Mesenchymal stem cell (in vitro differentiated cells and primary cell): ENCODE results near the gene STXBP4.

Source experiments
- DNase-seq: peaks from one replicate; pipeline ENCODE4 v3.0.0-alpha.2; 2013
- H2AFZ ChIP-seq: one replicate; pipeline ENCODE4 v1.6.1; 2013; ENCODE audit warnings: low read depth, mild to moderate bottlenecking, control low read depth, inconsistent platforms, low read length, moderate library complexity
- H2AK5ac ChIP-seq: 2 replicates; pipeline ENCODE4 v1.6.1; 2013; ENCODE audit warnings: low read length, moderate library complexity, mild to moderate bottlenecking, inconsistent platforms; ENCODE audit not compliant: severe bottlenecking
- H2BK120ac ChIP-seq: one replicate; pipeline ENCODE4 v1.6.1; 2013; ENCODE audit warnings: low read depth, mild to moderate bottlenecking, inconsistent platforms, low read length, moderate library complexity
- H2BK12ac ChIP-seq, 2 experiments: one replicate each; pipeline ENCODE4 v1.6.1; 2013; ENCODE audit warnings: inconsistent platforms in 2 of 2, low read length in 2 of 2, mild to moderate bottlenecking in 2 of 2, moderate library complexity in 2 of 2, control low read depth in 1 of 2
- H2BK15ac ChIP-seq: one replicate; pipeline ENCODE4 v1.6.1; 2013; ENCODE audit warnings: mild to moderate bottlenecking, low read depth, inconsistent platforms; ENCODE audit not compliant: poor library complexity, severe bottlenecking
- H2BK5ac ChIP-seq: 2 replicates; pipeline ENCODE4 v1.6.1; 2013; ENCODE audit warnings: low read depth, mild to moderate bottlenecking, low read length, control low read depth, inconsistent platforms; ENCODE audit not compliant: poor library complexity, severe bottlenecking
- H3K14ac ChIP-seq, 2 experiments: one replicate each; pipeline ENCODE4 v1.6.1; 2013; ENCODE audit warnings: inconsistent platforms in 2 of 2, low read length in 2 of 2, control low read depth in 1 of 2, mild to moderate bottlenecking in 1 of 2, moderate library complexity in 1 of 2
- H3K18ac ChIP-seq, 2 experiments: one replicate each; pipeline ENCODE4 v1.6.1; 2013; ENCODE audit warnings: inconsistent platforms in 2 of 2, low read length in 2 of 2, control low read depth in 1 of 2, low read depth in 1 of 2, mild to moderate bottlenecking in 1 of 2
- H3K23ac ChIP-seq, 2 experiments: one replicate each; pipeline ENCODE4 v1.6.1; 2013; ENCODE audit warnings: inconsistent platforms in 2 of 2, low read length in 2 of 2, mild to moderate bottlenecking in 2 of 2, moderate library complexity in 2 of 2, control low read depth in 1 of 2
- H3K27ac ChIP-seq: 2 replicates; pipeline ENCODE4 v1.5.1; 2013; ENCODE audit warnings: mild to moderate bottlenecking, moderate library complexity, low read length, control low read depth, inconsistent platforms; ENCODE audit not compliant: poor library complexity, severe bottlenecking
- H3K27me3 ChIP-seq, 2 experiments: 2 replicates each; pipeline versions ENCODE4 v1.6.1 to v1.7.0; 2013; ENCODE audit warnings: low read length in 2 of 2, mild to moderate bottlenecking in 2 of 2, moderate library complexity in 2 of 2, control low read depth in 1 of 2, inconsistent platforms in 1 of 2; ENCODE audit not compliant: control insufficient read depth in 1 of 2, insufficient read depth in 1 of 2
- H3K36me3 ChIP-seq, 2 experiments: 2 replicates each; pipeline versions ENCODE4 v1.6.1 to v1.7.0; 2013; ENCODE audit warnings: low read length in 2 of 2, control low read depth in 1 of 2, inconsistent platforms in 1 of 2, low read depth in 1 of 2, mild to moderate bottlenecking in 1 of 2; ENCODE audit not compliant: insufficient read depth in 2 of 2, control insufficient read depth in 1 of 2
- H3K4ac ChIP-seq, 2 experiments: one replicate each; pipeline ENCODE4 v1.6.1; 2013; ENCODE audit warnings: inconsistent platforms in 2 of 2, low read length in 2 of 2, mild to moderate bottlenecking in 2 of 2, moderate library complexity in 2 of 2, control low read depth in 1 of 2, low read depth in 1 of 2
- H3K4me1 ChIP-seq: 2 replicates; pipeline ENCODE4 v1.6.1; 2013; ENCODE audit warnings: low read depth, low read length, control low read depth; ENCODE audit not compliant: control insufficient read depth, insufficient read depth
- H3K4me2 ChIP-seq: 2 replicates; pipeline ENCODE4 v1.6.1; 2013; ENCODE audit warnings: low read length, mild to moderate bottlenecking, inconsistent platforms; ENCODE audit not compliant: poor library complexity, severe bottlenecking
- H3K4me3 ChIP-seq, 2 experiments: 2 replicates each; pipeline versions ENCODE4 v1.5.1 to v1.7.0; 2013; ENCODE audit warnings: low read length in 2 of 2, mild to moderate bottlenecking in 2 of 2, control low read depth in 1 of 2, low read depth in 1 of 2; ENCODE audit not compliant: insufficient read depth in 1 of 2
- H3K79me1 ChIP-seq: replicated peaks from 2 replicates; pipeline ENCODE4 v1.6.1; 2013; ENCODE audit warnings: mild to moderate bottlenecking, control low read depth, low read length, inconsistent platforms; ENCODE audit not compliant: poor library complexity, severe bottlenecking
- H3K9ac ChIP-seq: 2 replicates; pipeline ENCODE4 v1.7.0; 2013; ENCODE audit warnings: mild to moderate bottlenecking, low read length, moderate library complexity
- H3K9me3 ChIP-seq: 2 replicates; pipeline ENCODE4 v1.7.0; 2013; ENCODE audit warnings: mild to moderate bottlenecking, low read length; ENCODE audit not compliant: control insufficient read depth
- H4K8ac ChIP-seq: one replicate; pipeline ENCODE4 v1.6.1; 2013; ENCODE audit warnings: inconsistent platforms, mild to moderate bottlenecking, low read length, moderate library complexity
- H4K91ac ChIP-seq: one replicate; pipeline ENCODE4 v1.6.1; 2013; ENCODE audit warnings: mild to moderate bottlenecking, low read length, inconsistent platforms
- WGBS: methylation state at CpG from one replicate; pipeline ENCODE4 v1.1.7; 2013; ENCODE audit warnings: mixed read lengths; 5-methylcytosine and 5-hydroxymethylcytosine counted together

The STXBP4 gene

GRCh38 chr17:55163408-55163807 is 194.8 kb downstream of the STXBP4 start:
- H3K18ac ChIP-seq = no peak overlapping the region
- no peak overlapping the region for H4K8ac ChIP-seq
- no peak overlapping the region for H3K9ac ChIP-seq
- no peak overlapping the region for H4K91ac ChIP-seq
- no peak for DNase-seq
- H3K36me3 ChIP-seq = no peaks in the 10 kb centered on the region
- H3K79me1 ChIP-seq = no peaks in the 10 kb centered on the region
- no peaks in the 10 kb centered on the region for H3K27me3 ChIP-seq
- no peak overlapping the region for H2BK15ac ChIP-seq
- H3K4me3 ChIP-seq = no peak overlapping the region
- no peak overlapping the region for H2BK12ac ChIP-seq
- H2BK120ac ChIP-seq = no peak overlapping the region
- H2AK5ac ChIP-seq = no peak overlapping the region
- no peak overlapping the region for H3K23ac ChIP-seq
- peaks cover 5% of the 10 kb centered on the region for H3K4me1 ChIP-seq
- H2AFZ ChIP-seq = no peak overlapping the region
- no peak overlapping the region for H3K14ac ChIP-seq
- no peak overlapping the region for H3K27ac ChIP-seq
- H3K4me2 ChIP-seq = no peak overlapping the region
- no peak overlapping the region for H2BK5ac ChIP-seq
- H3K4ac ChIP-seq = no peak overlapping the region
- 61% methylated on average over 3 of the region's 3 CpGs for WGBS
- H3K9me3 ChIP-seq = no peaks in the 10 kb centered on the region

DNA sequence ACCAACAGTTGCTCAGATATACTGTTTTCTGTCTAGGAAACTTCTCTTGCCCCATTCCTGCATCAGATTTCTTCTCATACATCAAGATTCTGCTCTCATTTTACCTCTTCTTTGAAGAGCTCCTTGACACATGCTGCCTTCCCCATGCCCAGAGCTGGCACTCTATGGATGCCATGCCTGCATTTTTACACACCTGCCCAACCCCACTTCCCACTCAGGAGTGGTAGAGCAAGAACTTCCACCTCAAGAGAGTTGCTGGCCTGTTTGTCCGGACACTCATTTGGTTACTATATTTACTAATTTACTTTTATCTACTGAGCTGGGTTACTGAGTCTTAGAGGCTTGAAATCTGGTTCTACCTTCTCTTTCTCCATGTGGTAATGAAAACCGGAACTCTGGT is 197.9 kb downstream of the STXBP4 start:
- no peak overlapping the region for H2AFZ ChIP-seq
- H3K4ac ChIP-seq = no peak overlapping the region
- H3K14ac ChIP-seq = no peak overlapping the region
- no peak for DNase-seq
- no peak overlapping the region for H3K18ac ChIP-seq
- no peak overlapping the region for H3K9ac ChIP-seq
- peaks cover 2% of the 10 kb centered on the region for H3K79me1 ChIP-seq
- H3K4me1 ChIP-seq = no peaks in the 10 kb centered on the region
- H2AK5ac ChIP-seq = no peak overlapping the region
- H2BK15ac ChIP-seq = no peak overlapping the region
- no peak overlapping the region for H2BK5ac ChIP-seq
- H3K36me3 ChIP-seq = no peaks in the 10 kb centered on the region
- H3K9me3 ChIP-seq = no peaks in the 10 kb centered on the region
- H3K27me3 ChIP-seq = no peaks in the 10 kb centered on the region
- H3K4me3 ChIP-seq = no peak overlapping the region
- no peak overlapping the region for H4K8ac ChIP-seq
- no peak overlapping the region for H2BK120ac ChIP-seq
- no peak overlapping the region for H3K4me2 ChIP-seq
- H2BK12ac ChIP-seq = no peak overlapping the region
- H3K23ac ChIP-seq = no peak overlapping the region
- no peak overlapping the region for H4K91ac ChIP-seq
- H3K27ac ChIP-seq = no peak overlapping the region
- 90% methylated on average over 1 of the region's 2 CpGs for WGBS

GRCh38 chr17:55167024-55167725 is 198.6 kb downstream of the STXBP4 start:
- Histone ChIP-seq H3K23ac (no peak overlapping the region), H3K9ac (no peak overlapping the region), H2AFZ (no peak overlapping the region), H2BK12ac (no peak overlapping the region), H2BK15ac (no peak overlapping the region), H3K14ac (no peak overlapping the region), H3K18ac (no peak overlapping the region), H3K4ac (no peak overlapping the region), H3K79me1 (peaks cover 2% of the 10 kb centered on the region), H2AK5ac (no peak overlapping the region), H3K27ac (no peak overlapping the region), H4K8ac (no peak overlapping the region), H4K91ac (no peak overlapping the region), H3K4me3 (no peak overlapping the region), H3K9me3 (no peaks in the 10 kb centered on the region), H3K4me1 (no peaks in the 10 kb centered on the region), H3K27me3 (no peaks in the 10 kb centered on the region), H3K36me3 (no peaks in the 10 kb centered on the region), H2BK120ac (no peak overlapping the region), H3K4me2 (no peak overlapping the region), H2BK5ac (no peak overlapping the region)
- DNase-seq = no peak
- 33% methylated on average over 1 of the region's 2 CpGs for WGBS

GRCh38 chr17:55168958-55169687 is 200.6 kb downstream of the STXBP4 start:
- H3K4me1 ChIP-seq = no peaks in the 10 kb centered on the region
- H2AK5ac ChIP-seq = no peak overlapping the region
- no peak overlapping the region for H3K4me2 ChIP-seq
- H3K14ac ChIP-seq = no peak overlapping the region
- WGBS = 92% methylated on average over 3 of the region's 5 CpGs
- H3K27me3 ChIP-seq = no peaks in the 10 kb centered on the region
- no peak overlapping the region for H3K23ac ChIP-seq
- H3K9ac ChIP-seq = no peak overlapping the region
- H3K9me3 ChIP-seq = peaks cover 6% of the 10 kb centered on the region
- H2BK5ac ChIP-seq = no peak overlapping the region
- no peak for DNase-seq
- H2BK120ac ChIP-seq = no peak overlapping the region
- H3K4me3 ChIP-seq = no peak overlapping the region
- no peak overlapping the region for H4K8ac ChIP-seq
- H3K18ac ChIP-seq = no peak overlapping the region
- H3K36me3 ChIP-seq = no peaks in the 10 kb centered on the region
- no peak overlapping the region for H2BK15ac ChIP-seq
- H3K79me1 ChIP-seq = peaks cover 2% of the 10 kb centered on the region
- H3K27ac ChIP-seq = no peak overlapping the region
- H3K4ac ChIP-seq = no peak overlapping the region
- H2AFZ ChIP-seq = no peak overlapping the region
- no peak overlapping the region for H2BK12ac ChIP-seq
- H4K91ac ChIP-seq = no peak overlapping the region
